ENCODE results near the gene ARPC5L. TPM values are rescaled to one million over a fixed set of nuclear protein-coding genes. Genes with fewer than 3 reads are reported as not detected.

The ARPC5L gene
- total and polyA plus RNA-seq, 2 of the 8 experiments (the other 6 are each of a cell fraction or from before 2014, with no cell fraction given): 34.1 to 50.6 TPM

GRCh38 chr9:124815601-124816000, 46.3 kb upstream of the ARPC5L start (continued):
- TF ChIP-seq RNF2 (IDR thresholded peaks at IDR 0.05; ENCODE audit: borderline replicate concordance, low read depth, low read length, missing control alignments, poor library complexity, severe bottlenecking) (no peak), GABPA (IDR thresholded peaks at IDR 0.05; ENCODE audit: borderline replicate concordance, insufficient read depth, low read length) (no peak), SRF (IDR thresholded peaks at IDR 0.05; ENCODE audit: low read depth, low read length) (no peak)

All from H1 (cell line).